Endodermal cell (in vitro differentiated cells): Measurements from ENCODE around the gene PLD5. TPM values are rescaled to one million over a fixed set of nuclear protein-coding genes. Genes with fewer than 3 reads are reported as not detected.

Experiments
- DNase-seq: peaks from one replicate; pipeline ENCODE4 v3.0.0-alpha.2; 2017
- H3K27ac ChIP-seq: 2 replicates; pipeline ENCODE4 v1.5.1; 2013; ENCODE audit warnings: mild to moderate bottlenecking, low read depth, low read length, moderate library complexity
- H3K27me3 ChIP-seq: 2 replicates; pipeline ENCODE4 v1.6.1; 2013; ENCODE audit warnings: mild to moderate bottlenecking, low read length, moderate library complexity; ENCODE audit not compliant: insufficient read depth, control insufficient read depth, poor library complexity, severe bottlenecking
- H3K36me3 ChIP-seq: 2 replicates; pipeline ENCODE4 v1.7.0; 2013; ENCODE audit warnings: mild to moderate bottlenecking, low read length, moderate library complexity; ENCODE audit not compliant: control insufficient read depth, insufficient read depth
- H3K4me1 ChIP-seq: one replicate; pipeline ENCODE4 v1.7.0; 2013; ENCODE audit warnings: low read length; ENCODE audit not compliant: control insufficient read depth, insufficient read depth
- H3K4me3 ChIP-seq: 2 replicates; pipeline ENCODE4 v1.5.1; 2013; ENCODE audit warnings: mild to moderate bottlenecking, low read length, moderate library complexity
- H3K9ac ChIP-seq: 2 replicates; pipeline ENCODE4 v1.6.1; 2013; ENCODE audit warnings: mild to moderate bottlenecking, low read length, moderate library complexity; ENCODE audit not compliant: poor library complexity, severe bottlenecking; ENCODE audit errors: extremely low read depth
- H3K9me3 ChIP-seq: 2 replicates; pipeline ENCODE4 v1.6.1; 2013; ENCODE audit warnings: mild to moderate bottlenecking, low read length, moderate library complexity; ENCODE audit not compliant: control insufficient read depth
- H3K27ac Mint-ChIP-seq: 2 replicates; pipeline ENCODE4 v1.8.0; 2020; ENCODE audit warnings: mixed read lengths
- H3K27me3 Mint-ChIP-seq: 2 replicates; pipeline ENCODE4 v1.8.0; 2021; ENCODE audit warnings: mild to moderate bottlenecking, mixed read lengths; ENCODE audit not compliant: insufficient read depth
- H3K36me3 Mint-ChIP-seq: 2 replicates; pipeline ENCODE4 v1.8.0; 2020; ENCODE audit warnings: low read depth, mixed read lengths
- H3K4me1 Mint-ChIP-seq: 2 replicates; pipeline ENCODE4 v1.8.0; 2020; ENCODE audit warnings: mixed read lengths
- H3K4me3 Mint-ChIP-seq: 2 replicates; pipeline ENCODE4 v1.8.0; 2020; ENCODE audit warnings: mild to moderate bottlenecking, moderate library complexity, mixed read lengths
- H3K9me3 Mint-ChIP-seq: 2 replicates; pipeline ENCODE4 v1.8.0; 2020; ENCODE audit warnings: mild to moderate bottlenecking, mixed read lengths
- CTCF ChIP-seq: fragments of 200-600 bp; sonication (generic); conservative IDR thresholded peaks from 2 replicates; pipeline ENCODE4 v1.5.0; 2021; ENCODE audit warnings: antibody characterized with exemption, mild to moderate bottlenecking
- WGBS, 2 experiments: methylation state at CpG; one replicate each; pipeline versions ENCODE4 v1.1.5 to v1.1.7; 2013; ENCODE audit warnings: missing lambda C conversion rate in 2 of 2, mixed read lengths in 1 of 2; ENCODE audit not compliant: insufficient coverage in 1 of 2, insufficient read length in 1 of 2; 5-methylcytosine and 5-hydroxymethylcytosine counted together
- total RNA-seq, 2 donors: library from RNA; stranded (reverse); fragmentation: NEBNext Ultra II Directional in 1 of 2; extraction: Animal tissue kit (Norgen Biotek cat#: 25700) in 1 of 2; gene quantifications; 2 replicates in 1 of 2; 3 replicates in 1 of 2; pipeline ENCODE4 v1.2.1, GENCODE V29; 2021

PLD5 gene
- total RNA-seq, 2 donors from 2014 or later, result 0.66 to 2.7 TPM

DNA sequence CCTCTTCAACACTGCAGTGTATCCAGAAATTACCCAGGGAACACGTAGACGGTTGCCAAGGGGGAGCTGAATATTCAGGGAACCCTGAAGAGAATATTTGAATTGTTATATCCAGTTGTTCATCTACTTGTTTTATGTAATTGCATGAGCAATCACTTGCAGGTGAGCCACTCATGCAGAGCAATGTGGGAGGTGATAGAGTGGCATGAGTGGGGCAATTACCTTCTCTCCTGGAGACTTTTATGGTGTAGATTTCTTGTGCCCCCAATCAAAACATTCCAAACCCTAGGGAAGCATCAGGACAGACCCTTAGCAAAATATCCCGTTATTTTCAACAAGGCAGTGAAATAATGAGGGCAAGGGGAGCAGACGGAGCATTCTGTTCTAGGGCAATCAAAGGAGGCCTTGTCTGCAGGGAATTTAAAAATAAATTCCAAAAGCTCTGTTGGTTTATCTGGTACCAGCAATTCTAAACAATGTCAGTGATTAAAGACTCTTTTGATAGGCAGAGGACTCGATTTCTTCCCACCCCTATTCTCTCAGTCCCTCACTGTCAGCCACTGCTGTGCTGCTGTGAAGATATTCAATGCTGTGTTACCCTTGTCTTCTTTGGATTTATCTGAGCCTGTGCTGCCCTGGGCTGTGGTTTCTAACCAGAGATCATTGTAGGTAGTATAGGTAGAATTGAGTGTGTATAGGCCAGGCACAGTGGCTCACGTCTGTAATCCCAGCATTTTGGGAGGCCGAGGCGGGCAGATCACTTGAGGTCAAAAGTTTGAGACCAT is 345.4 kb downstream of the PLD5 start:
- peaks cover 18% of the 10 kb centered on the region for H3K9me3 Mint-ChIP-seq

GRCh38 chr1:242178436-242178835 is 346.1 kb downstream of the PLD5 start:
- no peaks in the 10 kb centered on the region for H3K27me3 ChIP-seq
- Mint-ChIP-seq H3K27me3 (no peaks in the 10 kb centered on the region), H3K9me3 (peaks cover 18% of the 10 kb centered on the region)

More for the DNA sequence above, 345.4 kb downstream of the PLD5 start:
- no peak for DNase-seq
- no peaks in the 10 kb centered on the region for H3K36me3 Mint-ChIP-seq
- TF ChIP-seq CTCF, result no peak
- peaks cover 10% of the 10 kb centered on the region for H3K4me1 Mint-ChIP-seq
- Histone ChIP-seq H3K4me1 (peaks cover 4% of the 10 kb centered on the region), H3K4me3 (no peak overlapping the region), H3K27me3 (no peaks in the 10 kb centered on the region), H3K9ac (no peak overlapping the region), H3K36me3 (no peaks in the 10 kb centered on the region), H3K27ac (no peak overlapping the region), H3K9me3 (no peaks in the 10 kb centered on the region)
- no peak overlapping the region for H3K4me3 Mint-ChIP-seq
- H3K27ac Mint-ChIP-seq, result peak overlapping the region; percentile 53
- no peaks in the 10 kb centered on the region for H3K27me3 Mint-ChIP-seq
- WGBS, 2 experiments, result 58 to 68% methylated on average over 5 to 8 of the region's 8 CpGs

DNA sequence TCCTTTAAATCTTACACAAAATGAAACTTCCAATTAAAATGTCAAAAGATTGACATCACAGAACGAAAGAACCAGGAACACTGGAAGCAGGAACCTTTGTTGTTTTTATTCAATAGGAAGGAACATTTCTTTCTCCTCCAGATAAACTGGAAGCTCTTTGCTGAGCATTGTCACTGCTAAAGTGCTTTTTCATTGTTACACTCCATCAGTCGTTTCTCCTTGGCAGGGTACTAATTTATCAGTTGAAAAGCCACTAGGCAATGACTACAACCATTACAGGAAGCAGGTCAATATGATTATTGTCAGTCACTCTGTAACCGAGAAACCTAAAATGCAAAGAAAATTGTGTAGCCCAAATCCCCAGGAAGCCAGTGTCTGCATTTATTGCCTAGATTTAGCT is 362.4 kb downstream of the PLD5 start:
- no peak for TF ChIP-seq CTCF
- no peak overlapping the region for H3K4me3 ChIP-seq
- no peak overlapping the region for H3K27ac Mint-ChIP-seq
- H3K9me3 Mint-ChIP-seq, result peaks cover 1% of the 10 kb centered on the region
- no peaks in the 10 kb centered on the region for H3K36me3 ChIP-seq
- H3K9me3 ChIP-seq, result no peaks in the 10 kb centered on the region
- H3K4me1 ChIP-seq, result no peaks in the 10 kb centered on the region
- no peak overlapping the region for H3K27ac ChIP-seq
- H3K9ac ChIP-seq, result no peak overlapping the region
- peaks cover 6% of the 10 kb centered on the region for H3K4me1 Mint-ChIP-seq
- no peaks in the 10 kb centered on the region for H3K36me3 Mint-ChIP-seq
- WGBS, 2 experiments, result 70 to 74% methylated on average over 2 to 3 of the region's 3 CpGs
- no peaks in the 10 kb centered on the region for H3K27me3 ChIP-seq
- no peak overlapping the region for H3K4me3 Mint-ChIP-seq
- H3K27me3 Mint-ChIP-seq, result no peaks in the 10 kb centered on the region
- no peak for DNase-seq

More at GRCh38 chr1:242178436-242178835, 346.1 kb downstream of the PLD5 start:
- H3K27ac Mint-ChIP-seq, result no peak overlapping the region
- H3K9me3 ChIP-seq, result no peaks in the 10 kb centered on the region
- peaks cover 4% of the 10 kb centered on the region for H3K4me1 ChIP-seq
- no peak for TF ChIP-seq CTCF
- DNase-seq, result no peak
- H3K4me3 ChIP-seq, result no peak overlapping the region
- 86% methylated on average over 1 of the region's 2 CpGs; no CpG with 5 or more reads in 1 of the 2 experiments for WGBS, 2 experiments
- no peak overlapping the region for H3K4me3 Mint-ChIP-seq
- H3K27ac ChIP-seq, result no peak overlapping the region
- H3K36me3 Mint-ChIP-seq, result no peaks in the 10 kb centered on the region
- peaks cover 10% of the 10 kb centered on the region for H3K4me1 Mint-ChIP-seq
- no peaks in the 10 kb centered on the region for H3K36me3 ChIP-seq
- no peak overlapping the region for H3K9ac ChIP-seq
